Muscle of leg (tissue), 11 donors: Measurements from ENCODE around the gene PGC. TPM values are rescaled to one million over a fixed set of nuclear protein-coding genes. Genes with fewer than 3 reads are reported as not detected.

ENCODE experiments used
- DNase-seq: peaks from one replicate; pipeline ENCODE4 v3.0.0; 2013
- H3K27ac ChIP-seq: one replicate; pipeline ENCODE4 v1.5.1; 2013; ENCODE audit warnings: mild to moderate bottlenecking, low read length, control low read depth
- H3K27me3 ChIP-seq: one replicate; pipeline ENCODE4 v1.6.1; 2013; ENCODE audit warnings: low read length; ENCODE audit not compliant: control insufficient read depth, insufficient read depth
- H3K36me3 ChIP-seq: one replicate; pipeline ENCODE4 v1.6.1; 2013; ENCODE audit warnings: low read length; ENCODE audit not compliant: control insufficient read depth, insufficient read depth
- H3K4me1 ChIP-seq: one replicate; pipeline ENCODE4 v1.6.1; 2013; ENCODE audit warnings: low read length; ENCODE audit not compliant: control insufficient read depth, insufficient read depth
- H3K4me3 ChIP-seq: one replicate; pipeline ENCODE4 v1.5.1; 2013; ENCODE audit warnings: low read length, control low read depth
- H3K9me3 ChIP-seq: replicated peaks from 2 replicates; pipeline ENCODE4 v1.6.1; 2013; ENCODE audit warnings: low read depth, low read length; ENCODE audit not compliant: control insufficient read depth
- WGBS: methylation state at CpG from one replicate; pipeline ENCODE4 v1.1.5; 2013; ENCODE audit warnings: missing lambda C conversion rate; ENCODE audit not compliant: insufficient coverage; 5-methylcytosine and 5-hydroxymethylcytosine counted together
- polyA plus RNA-seq, 8 donors: library from polyadenylated mRNA; unstranded; fragments of 120-200 nt; gene quantifications; one replicate each; pipeline versions ENCODE4 v1.2.1 to v1.2.3, GENCODE V29; 2013; ENCODE audit warnings: inconsistent platforms in 1 of 8, low replicate concordance in 1 of 8; ENCODE audit not compliant: insufficient read length in 8 of 8, insufficient read depth in 1 of 8
- total RNA-seq: library from RNA; stranded (reverse); fragments of 120-200 nt; gene quantifications from one replicate; pipeline ENCODE4 v1.2.4, GENCODE V29; 2013

The PGC gene
- total and polyA plus RNA-seq, 9 donors = 0.21 to 0.41 (median 0.39) TPM; not detected in 6

- Histone ChIP-seq H3K4me1 (peaks cover 13% of the 10 kb centered on the region), H3K36me3 (peaks cover 27% of the 10 kb centered on the region), H3K27me3 (no peaks in the 10 kb centered on the region), H3K4me3 (no peak overlapping the region), H3K27ac (no peak overlapping the region), H3K9me3 (no peaks in the 10 kb centered on the region)
- 7% methylated on average over 2 of the region's 9 CpGs for WGBS
- no peak for DNase-seq
Measured at GRCh38 chr6:41687501-41688175, 59.6 kb downstream of the PGC start.

Other genes with a start within 250 kb of the PGC start
- gene FOXP4, start 201.0 kb downstream of the PGC start, total RNA-seq = 3.0 TPM
- gene FOXP4, start 201.0 kb downstream of the PGC start, polyA plus RNA-seq = 10 to 100 TPM; 11.3 to 25.7 (median 14.7) TPM
- gene MDFI, start 108.9 kb downstream of the PGC start, total RNA-seq = 77.4 TPM
- gene MDFI, start 108.9 kb downstream of the PGC start, polyA plus RNA-seq = 10 to 100 TPM; 47.7 to 86.3 (median 74.8) TPM
- 6.9 TPM for gene TFEB, start 11.8 kb downstream of the PGC start, total RNA-seq
- 10 to 100 TPM in 1 of 8 donors, 1 to 10 TPM in 7; 6.1 to 12.3 (median 7.6) TPM for gene TFEB, start 11.8 kb downstream of the PGC start, polyA plus RNA-seq
- 3.5 TPM for gene FRS3, start 32.5 kb upstream of the PGC start, total RNA-seq
- 1 to 10 TPM; 5.9 to 9.4 (median 7.4) TPM for gene FRS3, start 32.5 kb upstream of the PGC start, polyA plus RNA-seq
- gene PRICKLE4, start 33.4 kb upstream of the PGC start, total RNA-seq = 2.6 TPM
- 1 to 10 TPM; 1.7 to 6.4 (median 2.7) TPM for gene PRICKLE4, start 33.4 kb upstream of the PGC start, polyA plus RNA-seq
- 134 TPM for gene TOMM6, start 40.3 kb upstream of the PGC start, total RNA-seq
- 100 to 1,000 TPM; 149 to 178 (median 169) TPM for gene TOMM6, start 40.3 kb upstream of the PGC start, polyA plus RNA-seq
- 2.7 TPM for gene USP49, start 148.0 kb upstream of the PGC start, total RNA-seq
- 1 to 10 TPM; 4.6 to 6.4 (median 5.1) TPM for gene USP49, start 148.0 kb upstream of the PGC start, polyA plus RNA-seq
- 17.8 TPM for gene MED20, start 173.7 kb upstream of the PGC start, total RNA-seq
- 10 to 100 TPM; 16.1 to 21.2 (median 18.9) TPM for gene MED20, start 173.7 kb upstream of the PGC start, polyA plus RNA-seq
- 12.2 TPM for gene BYSL, start 174.1 kb upstream of the PGC start, total RNA-seq
- 10 to 100 TPM; 33.0 to 45.7 (median 39.2) TPM for gene BYSL, start 174.1 kb upstream of the PGC start, polyA plus RNA-seq
- gene CCND3, start 194.4 kb upstream of the PGC start, total RNA-seq = 30.2 TPM
- gene CCND3, start 194.4 kb upstream of the PGC start, polyA plus RNA-seq = 10 to 100 TPM; 65.7 to 99.9 (median 83.6) TPM